H1 (cell line): ENCODE results near the gene CACNA2D3. TPM values are rescaled to one million over a fixed set of nuclear protein-coding genes. Genes with fewer than 3 reads are reported as not detected.

Experiments used
- CTCF ChIA-PET: fragments of 300-600 bp; sonication (Branson Sonifier 250); formaldehyde crosslinking; loops from one replicate; lab custom pipeline; 2021; ENCODE audit not compliant: partially characterized antibody; lab: Charles Lee
- POLR2A ChIA-PET: fragments of 300-600 bp; sonication (Branson Sonifier 250); formaldehyde crosslinking; loops from one replicate; lab custom pipeline; 2021; ENCODE audit warnings: inconsistent platforms; ENCODE audit not compliant: partially characterized antibody; lab: Charles Lee
- DNase-seq, 2 experiments: peaks; one replicate each; pipeline versions ENCODE4 v3.0.0 to v3.0.0-alpha.2; 2010 to 2022; ENCODE audit warnings: low spot score in 2 of 2, low read depth in 1 of 2, mixed read lengths in 1 of 2
- FAIRE-seq: peaks from 2 replicates; lab custom pipeline; 2011; peaks lifted over from hg19 to GRCh38; lab: Jason Lieb, UNC
- H2AFZ ChIP-seq: 2 replicates; pipeline ENCODE4 v1.8.1; 2012; ENCODE audit warnings: low read length, inconsistent platforms
- H2AK5ac ChIP-seq: 2 replicates; pipeline ENCODE4 v1.6.1; 2013; ENCODE audit warnings: low read depth, low read length
- H2BK120ac ChIP-seq: replicated peaks from 2 replicates; pipeline ENCODE3; 2013; ENCODE audit warnings: low read depth, low read length, inconsistent platforms
- H2BK12ac ChIP-seq: 2 replicates; pipeline ENCODE4 v1.6.1; 2013; ENCODE audit warnings: low read depth, low read length
- H2BK15ac ChIP-seq: 2 replicates; pipeline ENCODE4 v1.6.1; 2013; ENCODE audit warnings: low read length
- H2BK20ac ChIP-seq: 2 replicates; pipeline ENCODE4 v1.6.1; 2013; ENCODE audit warnings: low read length
- H2BK5ac ChIP-seq: 2 replicates; pipeline ENCODE4 v1.6.1; 2013; ENCODE audit warnings: low read depth, low read length
- H3K14ac ChIP-seq: 2 replicates; pipeline ENCODE4 v1.6.1; 2013; ENCODE audit warnings: inconsistent platforms; ENCODE audit not compliant: insufficient read length
- H3K18ac ChIP-seq: 2 replicates; pipeline ENCODE4 v1.6.1; 2013; ENCODE audit warnings: low read length; ENCODE audit errors: extremely low read depth
- H3K23ac ChIP-seq: 2 replicates; pipeline ENCODE4 v1.6.1; 2013; ENCODE audit warnings: inconsistent platforms; ENCODE audit not compliant: insufficient read length
- H3K23me2 ChIP-seq: 2 replicates; pipeline ENCODE4 v1.6.1; 2013; ENCODE audit warnings: low read depth, low read length
- H3K27ac ChIP-seq: 2 replicates; pipeline ENCODE4 v1.6.1; 2011; ENCODE audit warnings: low read depth, low read length, inconsistent platforms
- H3K27me3 ChIP-seq, 4 experiments: replicated peaks in 1 of 4; 1 replicate in 1 of 4; 2 replicates in 3 of 4; pipeline versions ENCODE4 v1.6.1 to v1.8.1; 2011 to 2013; ENCODE audit warnings: low read length in 3 of 4, mild to moderate bottlenecking in 3 of 4, inconsistent platforms in 2 of 4, mixed read lengths in 2 of 4, moderate library complexity in 1 of 4; ENCODE audit not compliant: control insufficient read depth in 3 of 4, insufficient read depth in 3 of 4; ENCODE audit errors: extremely low read depth in 1 of 4
- H3K36me3 ChIP-seq, 4 experiments: 2 replicates each; pipeline versions ENCODE4 v1.6.1 to v1.8.1; 2011 to 2013; ENCODE audit warnings: mild to moderate bottlenecking in 4 of 4, low read length in 3 of 4, moderate library complexity in 2 of 4, control low read depth in 1 of 4, inconsistent platforms in 1 of 4; ENCODE audit not compliant: insufficient read depth in 4 of 4, control insufficient read depth in 2 of 4
- H3K4ac ChIP-seq: replicated peaks from 2 replicates; pipeline ENCODE3; 2013; ENCODE audit warnings: low read length, low read depth, mixed read lengths, inconsistent platforms; ENCODE audit not compliant: insufficient read length
- H3K4me1 ChIP-seq, 4 experiments: replicated peaks in 1 of 4; 1 replicate in 1 of 4; 2 replicates in 3 of 4; pipeline versions ENCODE4 v1.6.1 to v1.8.1; 2011 to 2013; ENCODE audit warnings: low read length in 3 of 4, inconsistent platforms in 2 of 4, mixed read lengths in 1 of 4; ENCODE audit not compliant: insufficient read depth in 4 of 4, control insufficient read depth in 3 of 4
- H3K4me2 ChIP-seq, 2 experiments: 2 replicates each; pipeline versions ENCODE4 v1.6.1 to v1.8.1; 2011 to 2013; ENCODE audit warnings: low read depth in 2 of 2, low read length in 2 of 2, control low read depth in 1 of 2, inconsistent platforms in 1 of 2, mild to moderate bottlenecking in 1 of 2; ENCODE audit not compliant: insufficient read depth in 1 of 2
- H3K4me3 ChIP-seq, 4 experiments: fragments of 200-600, 300-600 bp in 1 of 4; sonication (generic), shearing (Covaris generic), sonication (Bioruptor Twin) in 1 of 4; 2 replicates each; pipeline versions ENCODE4 v1.5.1 to v1.8.1; 2011 to 2016; ENCODE audit warnings: low read length in 4 of 4, low read depth in 3 of 4, control low read depth in 2 of 4, inconsistent platforms in 2 of 4, mild to moderate bottlenecking in 2 of 4, mixed read lengths in 1 of 4, moderate library complexity in 1 of 4; ENCODE audit not compliant: insufficient read depth in 2 of 4; ENCODE audit errors: extremely low read depth in 1 of 4
- H3K56ac ChIP-seq: replicated peaks from 2 replicates; pipeline ENCODE3; 2013; ENCODE audit warnings: low read depth, mild to moderate bottlenecking, mixed read lengths, low read length, inconsistent platforms; ENCODE audit not compliant: insufficient read length
- H3K79me1 ChIP-seq: 2 replicates; pipeline ENCODE4 v1.6.1; 2013; ENCODE audit warnings: low read depth, low read length, control low read depth
- H3K79me2 ChIP-seq, 2 experiments: 2 replicates each; pipeline versions ENCODE4 v1.6.1 to v1.8.1; 2012 to 2013; ENCODE audit warnings: low read length in 2 of 2, mild to moderate bottlenecking in 2 of 2, inconsistent platforms in 1 of 2; ENCODE audit not compliant: insufficient read depth in 2 of 2, control insufficient read depth in 1 of 2
- H3K9ac ChIP-seq, 4 experiments: replicated peaks in 1 of 4; 1 replicate in 1 of 4; 2 replicates in 3 of 4; pipeline versions ENCODE4 v1.6.1 to v1.8.1; 2011 to 2013; ENCODE audit warnings: low read depth in 3 of 4, low read length in 3 of 4, control low read depth in 2 of 4, mild to moderate bottlenecking in 2 of 4, moderate library complexity in 2 of 4, inconsistent platforms in 1 of 4; ENCODE audit errors: extremely low read depth in 1 of 4
- H3K9me3 ChIP-seq, 2 experiments: 2 replicates each; pipeline versions ENCODE4 v1.6.1 to v1.8.1; 2012 to 2013; ENCODE audit warnings: mild to moderate bottlenecking in 2 of 2, moderate library complexity in 2 of 2, control low read depth in 1 of 2, inconsistent platforms in 1 of 2, low read depth in 1 of 2, low read length in 1 of 2, mixed read lengths in 1 of 2; ENCODE audit not compliant: insufficient read depth in 2 of 2
- H4K20me1 ChIP-seq, 2 experiments: replicated peaks in 1 of 2; 2 replicates each; pipeline versions ENCODE3 to v1.8.1; 2011 to 2013; ENCODE audit warnings: inconsistent platforms in 2 of 2, low read length in 2 of 2, mild to moderate bottlenecking in 1 of 2; ENCODE audit not compliant: insufficient read depth in 2 of 2, control insufficient read depth in 1 of 2
- H4K5ac ChIP-seq: 2 replicates; pipeline ENCODE4 v1.6.1; 2013; ENCODE audit warnings: low read length, low read depth, mixed read lengths, inconsistent platforms; ENCODE audit not compliant: insufficient read length
- H4K8ac ChIP-seq: 2 replicates; pipeline ENCODE4 v1.8.0; 2013; ENCODE audit warnings: mild to moderate bottlenecking, moderate library complexity, low read length, inconsistent platforms; ENCODE audit not compliant: insufficient read depth; ENCODE audit errors: extremely low read depth
- H4K91ac ChIP-seq: replicated peaks from 2 replicates; pipeline ENCODE3; 2013; ENCODE audit warnings: low read length, mixed read lengths, inconsistent platforms; ENCODE audit not compliant: insufficient read length
- CBX8 ChIP-seq: fragments of 300-800, 300-1000 bp; sonication (generic); IDR thresholded peaks from 2 replicates; pipeline ENCODE4 v1.7.1; 2016; ENCODE audit warnings: low read depth, low read length, borderline replicate concordance
- CTBP2 ChIP-seq: IDR thresholded peaks from 2 replicates; pipeline ENCODE4 v1.7.0; 2011; ENCODE audit warnings: borderline replicate concordance, mild to moderate bottlenecking, moderate library complexity, mixed read lengths, low read length; ENCODE audit not compliant: insufficient read depth, insufficient read length
- SAP30 ChIP-seq: fragments of 300-600 bp; sonication (generic); IDR thresholded peaks from 2 replicates; pipeline ENCODE4 v1.7.1; 2012; ENCODE audit warnings: low read length, moderate library complexity, mild to moderate bottlenecking, inconsistent platforms; ENCODE audit not compliant: insufficient read depth, insufficient replicate concordance
- WGBS, 2 experiments: shearing (Covaris generic) in 1 of 2; methylation state at CpG; one replicate each; pipeline versions ENCODE4 v1.1.6 to v1.1.7; 2013 to 2015; ENCODE audit warnings: low lambda C conversion rate in 2 of 2, mixed read lengths in 2 of 2, inconsistent platforms in 1 of 2, low coverage in 1 of 2, missing lambda C conversion rate in 1 of 2; ENCODE audit not compliant: insufficient replicate concordance in 2 of 2, insufficient coverage in 1 of 2, insufficient read length in 1 of 2; ENCODE audit errors: extremely low coverage in 1 of 2, missing lambda C conversion rate in 1 of 2; 5-methylcytosine and 5-hydroxymethylcytosine counted together
- polyA plus RNA-seq, 7 experiments: library from polyadenylated mRNA; depleted of rRNA in 3 of 7; stranded (reverse) in 5 of 7; unstranded in 2 of 7; fragments of >200 nt in 5 of 7; fragments of 200-250 nt in 2 of 7; gene quantifications; 1 replicate in 5 of 7; 2 replicates in 1 of 7; 4 replicates in 1 of 7; pipeline versions ENCODE4 v1.2.1 to v1.2.3, GENCODE V29; 2011 to 2013; ENCODE audit warnings: missing spikeins in 2 of 7, mixed read lengths in 2 of 7
- total RNA-seq: library from RNA; stranded (reverse); fragmentation: NEBNext Ultra II Directional; extraction: Animal tissue kit (Norgen Biotek cat#: 25700); gene quantifications from 2 replicates; pipeline ENCODE4 v1.2.1, GENCODE V29; 2021

The CACNA2D3 gene
- total and polyA plus RNA-seq, 2 of the 8 experiments (the other 6 are each of a cell fraction or from before 2014, with no cell fraction given) = 1.5 to 1.8 TPM

DNA sequence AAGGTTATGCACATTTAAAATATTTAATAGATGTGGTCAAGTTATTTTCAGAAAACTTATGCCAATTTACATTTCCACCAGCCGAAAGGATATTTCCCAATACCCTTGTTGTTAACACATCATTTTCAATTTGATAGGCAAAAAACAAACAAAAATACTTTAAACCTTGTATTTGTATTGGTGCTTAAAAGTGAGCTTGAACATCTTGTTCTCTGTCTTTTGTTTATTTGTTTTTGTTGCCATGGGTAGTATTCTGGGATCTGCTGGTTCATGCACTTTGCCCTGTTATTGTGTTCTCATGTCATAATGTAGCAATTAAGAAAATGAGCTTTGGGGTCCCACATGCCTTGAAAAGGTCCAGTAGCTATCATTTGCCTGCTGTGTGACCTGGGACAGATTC lies 614.1 kb downstream of the CACNA2D3 start:
- Histone ChIP-seq H3K4me2 (no peak overlapping the region), H2AK5ac (no peak overlapping the region), H3K27me3 (no peaks in the 10 kb centered on the region), H3K23ac (no peak overlapping the region), H3K4ac (no peak overlapping the region), H2BK120ac (no peak overlapping the region), H3K4me1 (peaks cover 0 to 4% (median 0%) of the 10 kb centered on the region in 4 experiments; a peak in 1 of 7 replicates), H3K9me3 (no peaks in the 10 kb centered on the region), H4K5ac (no peak overlapping the region), H4K8ac (no peak overlapping the region), H2BK12ac (no peak overlapping the region), H3K79me1 (no peaks in the 10 kb centered on the region), H3K9ac (no peak overlapping the region), H3K23me2 (peaks cover 1% of the 10 kb centered on the region; the same call in 1 of the 2 replicates), H2BK5ac (no peak overlapping the region), H3K4me3 (no peak overlapping the region), H3K36me3 (no peaks in the 10 kb centered on the region), H2BK20ac (no peak overlapping the region), H3K14ac (no peak overlapping the region), H4K20me1 (no peaks in the 10 kb centered on the region), H3K56ac (no peak overlapping the region), H4K91ac (no peak overlapping the region), H3K27ac (no peak overlapping the region), H3K79me2 (no peaks in the 10 kb centered on the region), H2BK15ac (no peak overlapping the region), H3K18ac (no peak overlapping the region), H2AFZ (no peak overlapping the region)
- DNase-seq (no peak), FAIRE-seq (no peak)
- CTCF ChIA-PET = interaction anchor here (0.5 kb wide), 1 partner anchor 708 kb away, joined by 3 read pairs; no protein-coding TSS in a partner anchor
- POLR2A ChIA-PET = interaction anchor here (0.7 to 0.9 kb wide), 2 partner anchors 60 to 94 kb away, joined by 4 read pairs; no protein-coding TSS in a partner anchor
- WGBS, 2 experiments = 96% methylated on average over 1 of the region's 1 CpG; no CpG with 5 or more reads in 1 of the 2 experiments
- no peak for TF ChIP-seq CBX8
- TF ChIP-seq CTBP2 = no peak
- TF ChIP-seq SAP30 = no peak
